ENCODE results near the gene PKD1L1.

- peak; percentile 100 for TF ChIP-seq CTCF (IDR thresholded peaks at IDR 0.05)
- no peak for TF ChIP-seq FOSL2 (IDR thresholded peaks at IDR 0.05; ENCODE audit: borderline replicate concordance, low read depth)
- TF ChIP-seq REST (IDR thresholded peaks at IDR 0.05; ENCODE audit: low read depth, low read length), result no peak
- no peak for TF ChIP-seq EP300 (IDR thresholded peaks at IDR 0.05; ENCODE audit: borderline replicate concordance in 1 of 2, low read depth in 1 of 2, low read length in 1 of 2)
- TF ChIP-seq EZH2phosphoT487 (IDR thresholded peaks at IDR 0.05; ENCODE audit: borderline replicate concordance, low read depth), result no peak
- no peak for TF ChIP-seq YY1 (IDR thresholded peaks at IDR 0.05; ENCODE audit: low read depth)
- TF ChIP-seq MAX (IDR thresholded peaks at IDR 0.05; ENCODE audit: low read depth), result no peak
- no peak for TF ChIP-seq POLR2AphosphoS5 (IDR thresholded peaks at IDR 0.05; ENCODE audit: low read depth, low read length)
- 0 out of 2 replicates have a peak, but pooled peaks have one; percentile 6 for TF ChIP-seq NRF1 (IDR thresholded peaks at IDR 0.05; ENCODE audit: low read depth, low read length)
These were observed 20.8 kb upstream of the PKD1L1 start for GRCh38 chr7:47968847-47969774.

Data from SK-N-SH (cell line).